SKM-1 treated with dmso at 0.1 percent for 144 hours (cell line): ENCODE results near the gene KRT72.

Experiments
- DNase-seq: peaks from one replicate; lab custom pipeline; 2025; ENCODE audit not compliant: unreplicated experiment; lab: John Stamatoyannopoulos, UW

Gene KRT72

GRCh38 chr12:52630599-52631200 is 29.4 kb upstream of the KRT72 start:
- no peak for DNase-seq

DNA sequence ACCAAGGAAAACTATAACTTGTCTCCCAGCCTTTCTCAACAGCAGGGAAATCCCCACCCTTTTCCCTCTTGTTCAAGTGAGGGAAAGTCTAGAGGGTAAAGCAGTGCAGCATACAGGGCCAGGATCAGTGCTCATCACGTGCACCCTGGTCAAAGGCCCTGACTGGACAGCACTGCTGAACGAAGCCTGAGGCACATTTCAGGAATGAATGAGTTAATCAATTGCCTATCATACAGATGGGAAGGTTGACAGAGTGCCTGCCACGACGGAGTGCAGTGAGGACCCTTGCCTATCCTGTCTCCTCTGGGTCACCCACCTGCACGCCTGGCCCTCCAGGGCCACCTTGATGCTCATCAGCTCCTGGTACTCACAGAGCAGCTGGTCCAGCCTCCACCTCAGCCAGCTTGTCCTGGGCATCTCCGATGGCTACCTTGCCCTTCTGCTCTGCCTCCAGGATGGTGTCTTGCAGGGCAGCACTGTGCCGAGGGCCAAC is 28.8 kb upstream of the KRT72 start:
- DNase-seq: no peak

- no peak for DNase-seq
Measured at GRCh38 chr12:52629281-52630007, 28.2 kb upstream of the KRT72 start.

DNA sequence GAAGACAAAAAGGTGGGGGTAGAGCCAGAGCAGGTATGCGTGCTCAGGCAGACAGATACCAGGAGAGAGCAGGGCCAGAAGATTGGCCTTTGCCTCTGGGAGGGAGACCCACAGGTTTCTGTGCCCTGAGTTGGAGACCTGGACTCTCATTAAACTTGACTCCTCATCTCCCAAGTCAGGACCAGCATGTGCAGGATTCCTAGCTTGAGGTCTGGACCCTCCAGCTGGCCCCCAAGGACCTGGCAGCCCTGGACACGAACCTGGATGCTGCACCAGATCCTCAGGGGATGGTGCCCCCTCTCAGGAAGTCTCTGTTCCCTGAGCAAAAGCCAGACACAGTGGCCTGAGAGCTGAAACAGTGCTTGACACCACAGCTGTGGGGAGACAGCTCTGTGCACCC is 27.6 kb upstream of the KRT72 start:
- DNase-seq: no peak

- DNase-seq: no peak
Measured at GRCh38 chr12:52628111-52628507, 26.8 kb upstream of the KRT72 start.

GRCh38 chr12:52627395-52628110 is 26.3 kb upstream of the KRT72 start:
- no peak for DNase-seq

DNA sequence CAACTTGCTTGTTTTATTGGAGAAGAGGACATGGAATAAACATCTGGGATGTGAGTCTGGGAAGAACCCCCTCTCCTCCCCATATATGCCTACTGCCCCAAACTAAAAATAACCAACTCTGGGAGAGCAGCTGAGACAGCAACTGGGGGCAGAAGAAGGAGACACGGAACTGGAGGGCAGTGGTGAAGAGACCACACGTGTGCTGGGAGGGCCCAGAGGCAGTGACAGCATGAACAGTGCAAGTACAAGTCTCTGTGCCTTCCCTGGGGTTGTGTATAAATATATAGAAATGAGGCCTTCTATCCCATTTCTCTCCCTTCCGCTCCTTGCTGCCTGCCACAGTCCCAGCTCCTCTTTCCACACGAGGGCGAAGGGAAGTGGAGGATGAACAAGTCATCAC is 21.1 kb upstream of the KRT72 start:
- no peak for DNase-seq

DNA sequence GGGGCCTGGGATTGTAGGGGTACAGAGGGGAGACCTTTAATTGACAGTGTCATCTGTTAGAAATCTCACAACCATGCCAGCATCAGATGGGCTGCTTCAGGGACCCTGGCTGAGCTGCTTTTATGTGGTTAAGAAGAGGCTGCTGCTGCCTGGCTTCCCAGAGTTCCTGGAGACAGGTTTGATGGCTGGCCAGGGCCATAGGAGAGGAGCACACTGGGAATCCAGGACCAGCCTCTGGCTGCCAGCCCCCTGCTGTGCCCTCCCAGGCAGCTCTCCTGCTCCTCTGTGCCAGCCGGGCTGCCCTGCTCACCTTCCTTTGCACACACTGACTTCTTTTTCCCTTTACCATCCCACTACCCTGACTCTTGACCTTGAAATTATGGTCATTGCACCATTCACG is 17.6 kb upstream of the KRT72 start:
- DNase-seq: no peak

DNA sequence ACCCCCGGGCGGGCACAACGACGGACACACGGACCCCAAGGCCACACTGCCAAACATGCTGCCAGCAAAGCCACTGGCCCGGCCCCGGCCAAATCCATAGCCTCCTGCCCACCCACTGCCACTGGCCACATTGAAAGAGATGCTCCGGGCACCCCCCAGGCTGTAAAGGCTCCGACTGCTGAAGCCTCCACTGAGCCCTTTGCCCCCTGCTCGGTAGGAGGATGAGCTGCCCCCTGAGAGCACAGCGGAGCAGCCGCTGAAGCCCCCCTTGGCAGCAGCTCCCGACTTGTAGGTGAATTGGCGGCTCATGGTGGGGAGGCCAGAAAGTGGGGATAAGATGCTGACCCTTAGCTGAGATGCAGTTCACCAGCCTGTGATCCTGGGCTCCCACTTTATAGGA is 17.0 kb upstream of the KRT72 start, which contains the start of gene KRT73:
Gene KRT73 (minus strand): TSS at position 344 of the 400 bp plus-strand sequence. CDS start 35 bp downstream, at position 309.
- DNase-seq: no peak

DNA sequence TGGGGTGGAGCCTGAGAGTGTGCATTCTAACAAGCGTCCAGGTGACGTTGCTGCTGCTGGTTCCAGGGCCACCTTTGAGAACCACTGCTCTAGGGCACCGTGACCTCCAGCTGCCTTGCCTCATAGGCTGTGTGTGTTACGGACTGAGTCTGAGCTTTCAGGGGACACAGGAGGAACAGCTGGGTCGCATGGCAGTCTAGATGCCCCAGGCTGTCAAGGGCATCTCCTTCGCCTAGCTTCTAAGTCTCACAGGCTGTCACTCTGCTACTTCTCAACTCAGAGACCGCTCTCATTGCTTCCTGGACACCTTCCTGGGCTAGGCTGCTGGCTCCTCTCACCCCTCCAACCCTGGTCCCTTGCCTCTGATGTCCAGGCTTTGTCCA is 16.1 kb upstream of the KRT72 start:
- no peak for DNase-seq

GRCh38 chr12:52616680-52617402 is 15.6 kb upstream of the KRT72 start:
- DNase-seq: no peak

- no peak for DNase-seq
Measured at GRCh38 chr12:52615912-52616311, 14.6 kb upstream of the KRT72 start.

- DNase-seq: peak; percentile 8
Measured at GRCh38 chr12:52615208-52615868, 14.1 kb upstream of the KRT72 start.

- no peak for DNase-seq
Measured at GRCh38 chr12:52614381-52615207, 13.3 kb upstream of the KRT72 start.

GRCh38 chr12:52613384-52614030 is 12.2 kb upstream of the KRT72 start:
- no peak for DNase-seq

DNA sequence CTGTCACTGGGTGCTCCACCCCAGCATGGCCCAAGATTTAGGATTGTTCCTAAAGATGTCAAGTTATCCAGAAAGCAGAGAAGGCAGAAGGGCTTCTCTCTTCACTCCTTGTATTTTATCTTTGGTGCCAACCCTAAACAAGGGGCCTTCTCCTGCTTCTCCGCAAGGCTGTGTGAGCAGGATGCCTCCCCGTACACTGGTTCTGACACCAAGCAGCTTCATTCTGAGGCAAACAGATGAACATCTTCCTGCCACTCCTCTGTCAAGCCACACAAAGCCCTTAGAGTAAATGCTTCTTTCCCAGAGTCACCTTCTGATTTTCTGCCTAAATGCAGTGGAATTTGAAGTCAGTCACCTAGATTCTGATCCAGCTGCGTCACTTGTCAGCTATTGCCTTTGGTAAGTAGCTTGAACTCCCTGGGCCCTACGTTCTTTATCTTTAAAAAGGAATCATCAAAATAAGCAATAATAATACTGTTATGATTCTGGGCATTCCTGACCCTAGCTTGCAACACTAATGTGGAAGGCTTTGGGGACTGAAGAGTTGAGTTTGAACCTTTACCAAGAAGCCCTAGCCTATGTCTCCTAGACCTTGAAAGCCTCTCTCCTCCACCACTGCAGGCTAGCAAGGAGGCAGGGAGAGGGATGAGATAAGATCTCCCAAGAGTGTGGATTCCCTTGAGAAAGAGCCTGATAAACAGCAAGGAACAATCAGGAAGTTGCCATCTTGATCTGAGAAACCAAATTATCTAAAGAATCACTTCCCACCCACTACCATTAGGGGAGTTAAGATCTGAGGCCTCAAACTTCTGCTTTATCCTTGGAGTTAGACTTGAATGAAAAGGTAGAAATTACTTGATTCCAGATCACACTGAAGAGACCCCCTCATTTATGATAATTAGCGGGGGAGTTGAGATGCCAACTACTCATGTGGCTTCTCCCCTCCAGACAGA is 11.4 kb upstream of the KRT72 start:
- no peak for DNase-seq

- DNase-seq: no peak
Measured at GRCh38 chr12:52611080-52611468, 9.8 kb upstream of the KRT72 start.
